Chondrocyte (in vitro differentiated cells): ENCODE measurements around the gene NUB1. TPM values are rescaled to one million over a fixed set of nuclear protein-coding genes. Genes with fewer than 3 reads are reported as not detected.
A peak's percentile ranks its signal among the peaks of the same experiment; 100 is the strongest.

ENCODE experiments used
- DNase-seq: peaks from one replicate; pipeline ENCODE4 v3.0.0; 2021; ENCODE audit warnings: mixed read lengths, low spot score
- H3K27ac Mint-ChIP-seq: one replicate; pipeline ENCODE4 v1.8.0; 2021; ENCODE audit warnings: mild to moderate bottlenecking, moderate library complexity, mixed read lengths; ENCODE audit not compliant: unreplicated experiment
- H3K27me3 Mint-ChIP-seq: 2 replicates; pipeline ENCODE4 v1.8.0; 2021; ENCODE audit warnings: low read depth, mixed read lengths
- H3K36me3 Mint-ChIP-seq: 2 replicates; pipeline ENCODE4 v1.8.0; 2021; ENCODE audit warnings: low read depth, mixed read lengths
- H3K4me1 Mint-ChIP-seq: 2 replicates; pipeline ENCODE4 v1.8.0; 2021; ENCODE audit warnings: low read depth, mild to moderate bottlenecking, mixed read lengths
- H3K4me3 Mint-ChIP-seq: one replicate; pipeline ENCODE4 v1.8.0; 2021; ENCODE audit warnings: mild to moderate bottlenecking, moderate library complexity, mixed read lengths; ENCODE audit not compliant: unreplicated experiment
- H3K9me3 Mint-ChIP-seq: 2 replicates; pipeline ENCODE4 v1.8.0; 2021; ENCODE audit warnings: low read depth, mixed read lengths
- CTCF ChIP-seq: fragments of 200-600 bp; sonication (generic); IDR thresholded peaks from 2 replicates; pipeline ENCODE4 v1.5.0; 2021; ENCODE audit warnings: antibody characterized with exemption, mild to moderate bottlenecking, moderate library complexity
- total RNA-seq: library from RNA; stranded (reverse); gene quantifications from 3 replicates; pipeline ENCODE4 v1.2.1, GENCODE V29; 2021

Gene NUB1
- total RNA-seq, 1 donor from 2014 or later, result 50.3 TPM

GRCh38 chr7:151385626-151386300 is 44.2 kb downstream of the NUB1 start:
- H3K27me3 Mint-ChIP-seq, result peaks cover 38% of the 10 kb centered on the region
- no peak overlapping the region for H3K27ac Mint-ChIP-seq
- peak; percentile 65 for DNase-seq
- H3K4me3 Mint-ChIP-seq, result no peak overlapping the region
- TF ChIP-seq CTCF, result no peak
- peaks cover 7% of the 10 kb centered on the region for H3K4me1 Mint-ChIP-seq
- no peaks in the 10 kb centered on the region for H3K36me3 Mint-ChIP-seq
- no peaks in the 10 kb centered on the region for H3K9me3 Mint-ChIP-seq

GRCh38 chr7:151386301-151387160 is 44.9 kb downstream of the NUB1 start:
- no peak overlapping the region for H3K27ac Mint-ChIP-seq
- no peaks in the 10 kb centered on the region for H3K36me3 Mint-ChIP-seq

DNA sequence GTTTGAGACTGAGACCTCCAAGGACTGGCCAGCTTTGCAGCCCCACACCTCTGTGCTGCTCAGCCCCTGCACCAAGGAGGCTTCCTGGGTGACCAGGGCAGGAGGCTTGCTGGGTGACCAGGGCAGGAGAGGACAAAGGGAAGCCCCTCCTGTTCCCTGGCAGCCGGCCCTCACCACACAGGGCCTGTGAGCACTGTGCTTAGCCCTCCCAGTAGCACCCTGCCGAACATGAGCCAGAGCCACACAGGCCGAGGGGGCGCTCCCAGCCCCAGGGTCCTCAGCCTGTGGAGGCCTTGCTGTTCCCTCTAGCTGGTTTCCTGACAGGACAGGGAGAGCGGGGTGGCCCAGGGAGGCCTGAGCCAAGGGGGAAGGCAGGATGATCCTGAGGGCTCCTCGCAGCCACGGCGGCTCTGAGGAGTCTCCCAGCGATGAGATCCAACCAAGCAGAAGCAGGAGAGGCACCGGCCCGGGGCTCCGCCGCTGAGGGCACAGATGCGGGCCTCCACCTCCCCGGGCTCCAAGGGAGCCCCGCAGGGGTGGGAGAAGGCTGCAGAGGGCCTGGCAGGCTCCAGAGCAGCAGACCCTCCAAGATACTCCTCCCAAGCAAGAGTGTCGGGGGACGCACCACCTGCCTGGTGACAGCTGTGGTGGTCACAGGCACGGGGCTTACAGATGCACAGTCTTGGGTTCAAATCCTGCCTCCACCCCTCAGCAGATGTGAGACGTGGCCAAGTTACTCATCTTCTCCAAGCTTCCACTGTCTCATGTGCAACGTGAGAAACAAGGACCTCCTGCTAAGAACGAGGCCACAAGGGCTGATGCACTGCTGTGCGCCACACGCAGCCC is 45.8 kb downstream of the NUB1 start:
- peak; percentile 80 for DNase-seq
- no peaks in the 10 kb centered on the region for H3K36me3 Mint-ChIP-seq

More at GRCh38 chr7:151386301-151387160, 44.9 kb downstream of the NUB1 start:
- Mint-ChIP-seq H3K27me3 (peaks cover 39% of the 10 kb centered on the region), H3K4me3 (no peak overlapping the region), H3K9me3 (no peaks in the 10 kb centered on the region), H3K4me1 (peaks cover 4% of the 10 kb centered on the region)
- peak; percentile 86 for DNase-seq
- no peak for TF ChIP-seq CTCF

DNA sequence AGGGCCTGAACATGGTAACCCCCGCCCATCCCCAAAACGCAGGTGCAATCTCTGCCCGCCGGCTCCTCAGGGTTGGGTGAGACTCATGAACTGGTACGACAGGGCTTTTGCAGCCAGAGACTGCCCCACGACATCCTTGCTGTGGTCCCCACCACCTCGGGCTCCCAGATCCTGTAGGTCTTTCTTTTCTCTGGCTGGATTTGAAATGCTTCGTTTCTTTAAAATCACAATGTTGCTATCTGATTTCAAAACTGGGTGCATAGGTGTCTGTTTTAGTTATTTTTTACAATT is 46.3 kb downstream of the NUB1 start:
- Mint-ChIP-seq H3K27ac (no peak overlapping the region), H3K36me3 (no peaks in the 10 kb centered on the region), H3K4me1 (no peaks in the 10 kb centered on the region), H3K27me3 (peaks cover 34% of the 10 kb centered on the region), H3K4me3 (no peak overlapping the region), H3K9me3 (no peaks in the 10 kb centered on the region)
- no peak for DNase-seq
- TF ChIP-seq CTCF, result no peak

More for the DNA sequence above, 45.8 kb downstream of the NUB1 start:
- Mint-ChIP-seq H3K27me3 (peaks cover 35% of the 10 kb centered on the region), H3K4me1 (peaks cover under 1% of the 10 kb centered on the region), H3K4me3 (no peak overlapping the region), H3K9me3 (no peaks in the 10 kb centered on the region), H3K27ac (no peak overlapping the region)
- TF ChIP-seq CTCF, result no peak

- H3K4me1 Mint-ChIP-seq, result no peaks in the 10 kb centered on the region
- peak; percentile 66 for DNase-seq
- H3K27me3 Mint-ChIP-seq, result peaks cover 37% of the 10 kb centered on the region
- H3K9me3 Mint-ChIP-seq, result no peaks in the 10 kb centered on the region
- no peak for TF ChIP-seq CTCF
- H3K27ac Mint-ChIP-seq, result no peak overlapping the region
- no peak overlapping the region for H3K4me3 Mint-ChIP-seq
- H3K36me3 Mint-ChIP-seq, result no peaks in the 10 kb centered on the region
Observed at GRCh38 chr7:151388430-151388829, 46.8 kb downstream of the NUB1 start.
